Measurements from ENCODE around the gene NQO2.
A peak's percentile ranks its signal among the peaks of the same experiment; 100 is the strongest.
"Not testable (repeated sequence)": the region's sequence is repeated elsewhere in the genome, so short reads cannot be mapped to it uniquely, and the experiment has no call there.

NQO2 gene

GRCh38 chr6:3023663-3024483, 24.2 kb downstream of the NQO2 start:
- peak overlapping the region; percentile 94 for H3K4me3 ChIP-seq (ENCODE audit: low read depth, low read length, poor library complexity, severe bottlenecking)
- no peaks in the 10 kb centered on the region for H3K9me2 ChIP-seq (ENCODE audit: low read depth, low read length)
- peak overlapping the region; percentile 89 for H3K9ac ChIP-seq (ENCODE audit: low read length)
- H4K20me1 ChIP-seq (ENCODE audit: insufficient read depth, low read length), result no peaks in the 10 kb centered on the region
- no peaks in the 10 kb centered on the region; the same call in 1 of the 2 replicates for H3K9me3 ChIP-seq (ENCODE audit: low read length)
- peak overlapping the region; percentile 98 for H3K4me2 ChIP-seq (ENCODE audit: low read length)
- no peaks in the 10 kb centered on the region for H3K27me3 ChIP-seq (ENCODE audit: insufficient read depth, low read length)
- no peak overlapping the region for H2AFZ ChIP-seq (ENCODE audit: low read length)
- TF ChIP-seq EZH2 (IDR thresholded peaks at IDR 0.05; ENCODE audit: borderline replicate concordance, low read length) (no peak), CTCF (IDR thresholded peaks at IDR 0.05; ENCODE audit: low read length) (no peak)
- peaks cover 18% of the 10 kb centered on the region; the same call in 1 of the 2 replicates for H3F3A ChIP-seq (ENCODE audit: insufficient read depth, low read length)
- peaks cover 16% of the 10 kb centered on the region for H3K79me2 ChIP-seq (ENCODE audit: insufficient read depth, low read length)
- H3K36me3 ChIP-seq (ENCODE audit: insufficient read depth, low read length), result peaks cover 36% of the 10 kb centered on the region
- peaks cover 57% of the 10 kb centered on the region for H3K4me1 ChIP-seq (ENCODE audit: insufficient read depth, low read length, severe bottlenecking)
- H3K27ac ChIP-seq (ENCODE audit: low read depth, low read length, poor library complexity, severe bottlenecking), result peak overlapping the region; percentile 96

GRCh38 chr6:3026791-3027626, 27.3 kb downstream of the NQO2 start:
- peak overlapping the region; percentile 96 for H3K27ac ChIP-seq (ENCODE audit: low read depth, low read length, poor library complexity, severe bottlenecking)
- H3K36me3 ChIP-seq (ENCODE audit: insufficient read depth, low read length), result peaks cover 4% of the 10 kb centered on the region
- H3K9me2 ChIP-seq (ENCODE audit: low read depth, low read length), result no peaks in the 10 kb centered on the region
- H3K27me3 ChIP-seq (ENCODE audit: insufficient read depth, low read length), result no peaks in the 10 kb centered on the region
- H3K4me1 ChIP-seq (ENCODE audit: insufficient read depth, low read length, severe bottlenecking), result peaks cover 60% of the 10 kb centered on the region
- H3K9me3 ChIP-seq (ENCODE audit: low read length), result no peaks in the 10 kb centered on the region; the same call in 1 of the 2 replicates
- H4K20me1 ChIP-seq (ENCODE audit: insufficient read depth, low read length), result no peaks in the 10 kb centered on the region
- peaks cover 9% of the 10 kb centered on the region; the same call in 1 of the 2 replicates for H3F3A ChIP-seq (ENCODE audit: insufficient read depth, low read length)
- H3K4me2 ChIP-seq (ENCODE audit: low read length), result peak overlapping the region; percentile 52
- TF ChIP-seq EZH2 (IDR thresholded peaks at IDR 0.05; ENCODE audit: borderline replicate concordance, low read length) (no peak), CTCF (IDR thresholded peaks at IDR 0.05; ENCODE audit: low read length) (no peak)
- H2AFZ ChIP-seq (ENCODE audit: low read length), result no peak overlapping the region
- H3K4me3 ChIP-seq (ENCODE audit: low read depth, low read length, poor library complexity, severe bottlenecking), result peak overlapping the region; percentile 13
- peak overlapping the region; percentile 56 for H3K9ac ChIP-seq (ENCODE audit: low read length)
- H3K79me2 ChIP-seq (ENCODE audit: insufficient read depth, low read length), result peaks cover 16% of the 10 kb centered on the region

GRCh38 chr6:3028156-3028555, 28.5 kb downstream of the NQO2 start:
- not testable (repeated sequence) for H3K27me3 ChIP-seq (ENCODE audit: insufficient read depth, low read length); H2AFZ ChIP-seq (ENCODE audit: low read length)
- H3K27ac ChIP-seq (ENCODE audit: low read depth, low read length, poor library complexity, severe bottlenecking), result peak overlapping the region; percentile 33

More at GRCh38 chr6:3028156-3028555, 28.5 kb downstream of the NQO2 start:
- H3K9me3 ChIP-seq (ENCODE audit: low read length); H4K20me1 ChIP-seq (ENCODE audit: insufficient read depth, low read length); H3K36me3 ChIP-seq (ENCODE audit: insufficient read depth, low read length); H3K9me2 ChIP-seq (ENCODE audit: low read depth, low read length); H3K4me2 ChIP-seq (ENCODE audit: low read length); H3K9ac ChIP-seq (ENCODE audit: low read length); H3K79me2 ChIP-seq (ENCODE audit: insufficient read depth, low read length); H3F3A ChIP-seq (ENCODE audit: insufficient read depth, low read length); H3K4me3 ChIP-seq (ENCODE audit: low read depth, low read length, poor library complexity, severe bottlenecking): not testable (repeated sequence)
- H3K4me1 ChIP-seq (ENCODE audit: insufficient read depth, low read length, severe bottlenecking), result peaks cover 60% of the 10 kb centered on the region
